SK-N-SH treated with all-trans-retinoic acid at 6 μM for 48 hours (cell line): ENCODE results near the gene AGAP1.

Experiments used
- BACH2 ChIP-seq: fragments of 250-450 bp; sonication (Bioruptor Pico); IDR thresholded peaks from 2 replicates; pipeline ENCODE4 v1.9.0; 2021; ENCODE audit warnings: mild to moderate bottlenecking, borderline replicate concordance
- CSRNP3 ChIP-seq: fragments of 250-450 bp; sonication (Bioruptor Pico); IDR thresholded peaks from 2 replicates; pipeline ENCODE4 v1.5.1; 2021; ENCODE audit warnings: mild to moderate bottlenecking, moderate library complexity
- RARB ChIP-seq: fragments of 250-450 bp; sonication (Bioruptor Pico); IDR thresholded peaks from 2 replicates; pipeline ENCODE4 v1.8.0; 2021; ENCODE audit warnings: mild to moderate bottlenecking, moderate library complexity
- TF ChIP-seq, protein P1 (sequence below): fragments of 250-450 bp; sonication (Bioruptor Pico); IDR thresholded peaks from 2 replicates; pipeline ENCODE4 v1.8.0; 2020; ENCODE audit warnings: mild to moderate bottlenecking, moderate library complexity, borderline replicate concordance

DNA sequence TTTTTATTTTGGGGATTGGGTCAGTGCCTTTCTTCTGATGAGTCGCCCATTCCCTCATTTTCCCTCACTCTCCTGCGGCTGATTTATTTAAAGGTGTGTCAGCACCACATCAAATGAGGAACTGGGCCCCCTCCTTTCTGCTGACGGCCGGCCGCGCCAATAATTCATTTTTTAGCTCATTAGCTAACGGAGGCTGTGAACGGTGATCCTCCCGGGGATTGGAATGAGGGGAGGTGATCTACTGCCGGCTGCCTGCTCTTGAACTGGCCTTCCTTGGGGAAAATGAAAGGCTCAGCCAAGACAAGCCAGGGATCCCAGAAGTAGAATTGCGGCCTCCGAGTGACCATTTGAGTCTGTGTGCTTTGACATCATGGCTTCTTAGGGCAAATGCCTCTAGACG is 620.1 kb downstream of the AGAP1 start:
- TF ChIP-seq BACH2 (CRISPR knock-in tag) (no peak), CSRNP3 (CRISPR knock-in tag) (no peak), RARB (CRISPR knock-in tag) (no peak)
- TF ChIP-seq, protein P1, sequence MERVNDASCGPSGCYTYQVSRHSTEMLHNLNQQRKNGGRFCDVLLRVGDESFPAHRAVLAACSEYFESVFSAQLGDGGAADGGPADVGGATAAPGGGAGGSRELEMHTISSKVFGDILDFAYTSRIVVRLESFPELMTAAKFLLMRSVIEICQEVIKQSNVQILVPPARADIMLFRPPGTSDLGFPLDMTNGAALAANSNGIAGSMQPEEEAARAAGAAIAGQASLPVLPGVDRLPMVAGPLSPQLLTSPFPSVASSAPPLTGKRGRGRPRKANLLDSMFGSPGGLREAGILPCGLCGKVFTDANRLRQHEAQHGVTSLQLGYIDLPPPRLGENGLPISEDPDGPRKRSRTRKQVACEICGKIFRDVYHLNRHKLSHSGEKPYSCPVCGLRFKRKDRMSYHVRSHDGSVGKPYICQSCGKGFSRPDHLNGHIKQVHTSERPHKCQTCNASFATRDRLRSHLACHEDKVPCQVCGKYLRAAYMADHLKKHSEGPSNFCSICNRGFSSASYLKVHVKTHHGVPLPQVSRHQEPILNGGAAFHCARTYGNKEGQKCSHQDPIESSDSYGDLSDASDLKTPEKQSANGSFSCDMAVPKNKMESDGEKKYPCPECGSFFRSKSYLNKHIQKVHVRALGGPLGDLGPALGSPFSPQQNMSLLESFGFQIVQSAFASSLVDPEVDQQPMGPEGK (CRISPR knock-in tag), result no peak
